ENCODE measurements around the gene RAB42. TPM values are rescaled to one million over a fixed set of nuclear protein-coding genes. Genes with fewer than 3 reads are reported as not detected.

The RAB42 gene
- total and polyA plus RNA-seq, 2 of the 8 experiments (the other 6 are each of a cell fraction or from before 2014, with no cell fraction given) = 12.5 to 16.6 TPM

DNA sequence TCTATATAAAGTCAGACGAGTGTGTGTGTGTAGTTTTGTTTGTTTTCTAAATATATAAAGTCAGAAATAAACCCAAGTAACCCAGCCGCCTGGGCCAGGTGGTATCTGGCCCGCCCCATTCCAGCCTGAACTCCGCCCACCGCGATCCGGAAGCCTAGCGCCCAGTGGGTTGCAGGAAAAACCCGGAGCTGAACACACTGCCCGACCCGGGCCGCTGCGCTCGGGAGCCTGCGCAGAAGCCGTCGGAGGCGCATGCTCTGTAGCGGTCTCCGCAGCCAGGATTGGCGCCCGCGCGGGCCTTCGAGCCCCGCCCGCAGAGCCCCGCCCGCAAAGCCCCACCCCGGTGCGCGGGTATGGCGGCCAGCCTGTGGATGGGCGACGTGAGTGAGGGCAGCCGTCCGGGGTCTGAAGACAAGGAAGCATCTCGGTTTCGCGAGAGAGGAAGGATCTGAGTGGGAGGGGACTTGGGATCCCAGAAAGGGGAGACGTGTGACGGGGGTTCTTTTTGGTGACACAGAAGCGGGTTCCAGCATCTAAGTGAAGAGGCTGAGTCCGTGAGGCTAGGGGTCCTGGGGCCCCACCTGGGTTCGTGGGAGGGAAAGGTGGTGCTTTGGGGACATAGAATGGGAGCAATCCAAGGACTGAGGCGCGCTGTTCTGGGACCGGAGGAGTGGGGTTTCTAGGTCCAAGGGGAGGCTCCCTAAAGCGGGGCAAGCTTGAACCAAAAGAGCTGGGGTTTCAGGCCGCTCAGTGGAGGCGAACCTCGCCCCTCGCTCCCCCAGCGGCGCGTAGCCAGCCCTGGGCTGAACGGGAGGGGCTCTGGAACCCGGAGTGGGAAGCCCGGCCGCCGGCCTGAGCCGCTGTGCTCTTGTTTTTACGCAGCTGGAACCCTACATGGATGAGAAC is 39.1 kb upstream of the RAB42 start, which contains the start of gene TRNAU1AP:
Gene TRNAU1AP (plus strand): TSS at position 328 of the 906 bp plus-strand sequence. CDS start 26 bp downstream, at position 354.
- no peak for FAIRE-seq
- H3K36me3 ChIP-seq (ENCODE audit: control insufficient read depth in 2 of 4, insufficient read depth in 4 of 4, low read length in 3 of 4) = peaks cover 3 to 14% (median 3%) of the 10 kb centered on the region in 4 experiments; a peak in 3 of 8 replicates
- no peak within 1 kb of the TSS for H2BK20ac ChIP-seq (ENCODE audit: low read length)
- ChIA-PET POLR2A (ENCODE audit: partially characterized antibody) (interaction anchor here (0.6 to 29.3 kb wide), 17 partner anchors 9 to 294 kb away, joined by 3 to 552 read pairs (median 4); partner anchors contain the start of genes RCC1 and RNU11), CTCF (ENCODE audit: partially characterized antibody) (interaction anchor here (1.1 to 3.6 kb wide), 8 partner anchors 11 to 52 kb away, joined by 3 to 15 read pairs (median 4); no protein-coding TSS in a partner anchor)
- H4K20me1 ChIP-seq (replicated peaks in 1 of 2; ENCODE audit: control insufficient read depth in 1 of 2, insufficient read depth in 2 of 2, low read length in 2 of 2) = no peaks in the 10 kb centered on the region
- H3K79me1 ChIP-seq (ENCODE audit: low read depth, low read length) = peaks cover 3% of the 10 kb centered on the region; the same call in 1 of the 2 replicates
- H3K27me3 ChIP-seq (replicated peaks in 1 of 4; ENCODE audit: control insufficient read depth in 3 of 4, extremely low read depth in 1 of 4, insufficient read depth in 3 of 4, low read length in 3 of 4) = no peaks in the 10 kb centered on the region
- H2AFZ ChIP-seq (ENCODE audit: low read length) = peak within 1 kb of the TSS; percentile 80
- H3K4me2 ChIP-seq (ENCODE audit: insufficient read depth in 1 of 2, low read depth in 2 of 2, low read length in 2 of 2) = peak within 1 kb of the TSS; percentile 67 to 76
- H2BK120ac ChIP-seq (replicated peaks; ENCODE audit: low read depth, low read length) = no peak within 1 kb of the TSS
- H2BK12ac ChIP-seq (ENCODE audit: low read depth, low read length) = 0 out of 2 replicates have a peak within 1 kb of the TSS, but pooled peaks have one; percentile 33
- peak within 1 kb of the TSS; percentile 49 for H3K27ac ChIP-seq (ENCODE audit: low read depth, low read length)
- 2% methylated on average over 44 of the region's 63 CpGs; no CpG with 5 or more reads in 1 of the 2 experiments for WGBS, 2 experiments (ENCODE audit: extremely low coverage in 1 of 2, insufficient coverage in 1 of 2, insufficient read length in 1 of 2, insufficient replicate concordance in 2 of 2, low coverage in 1 of 2, low lambda C conversion rate in 2 of 2, missing lambda C conversion rate in 1 of 2)
- peaks cover 4% of the 10 kb centered on the region for H3K23me2 ChIP-seq (ENCODE audit: low read depth, low read length)
- H3K18ac ChIP-seq (ENCODE audit: extremely low read depth, low read length) = peak within 1 kb of the TSS; percentile 94
- H2BK15ac ChIP-seq (ENCODE audit: low read length) = peak within 1 kb of the TSS; percentile 88; the same call in 1 of the 2 replicates
- H3K4me1 ChIP-seq (replicated peaks in 1 of 4; ENCODE audit: control insufficient read depth in 3 of 4, insufficient read depth in 4 of 4, low read length in 3 of 4) = no peaks in the 10 kb centered on the region
- peak; percentile 82 to 98 for DNase-seq (ENCODE audit: low read depth in 1 of 2, low spot score in 2 of 2)
- no peaks in the 10 kb centered on the region; a peak in 1 of 4 replicates for H3K79me2 ChIP-seq (ENCODE audit: control insufficient read depth in 1 of 2, insufficient read depth in 2 of 2, low read length in 2 of 2)
- H3K23ac ChIP-seq (ENCODE audit: insufficient read length) = no peak within 1 kb of the TSS
- H3K4me3 ChIP-seq (ENCODE audit: extremely low read depth in 1 of 4, insufficient read depth in 2 of 4, low read depth in 3 of 4, low read length in 4 of 4) = peak within 1 kb of the TSS; percentile 72 to 96 (median 90)
- no peak within 1 kb of the TSS for H2AK5ac ChIP-seq (ENCODE audit: low read depth, low read length)
- peak within 1 kb of the TSS; percentile 87 for H2BK5ac ChIP-seq (ENCODE audit: low read depth, low read length)
- no peaks in the 10 kb centered on the region for H3K9me3 ChIP-seq (ENCODE audit: insufficient read depth in 2 of 2, low read depth in 1 of 2, low read length in 1 of 2)
- H3K4ac ChIP-seq (replicated peaks; ENCODE audit: insufficient read length, low read depth, low read length) = no peak within 1 kb of the TSS
- peak within 1 kb of the TSS; percentile 94 for H4K8ac ChIP-seq (ENCODE audit: extremely low read depth, insufficient read depth, low read length)
- H4K91ac ChIP-seq (replicated peaks; ENCODE audit: insufficient read length, low read length) = no peak within 1 kb of the TSS
- H3K56ac ChIP-seq (replicated peaks; ENCODE audit: insufficient read length, low read depth, low read length) = peak within 1 kb of the TSS; percentile 91
- peak within 1 kb of the TSS; percentile 97 for H4K5ac ChIP-seq (ENCODE audit: insufficient read length, low read depth, low read length)
- H3K14ac ChIP-seq (ENCODE audit: insufficient read length) = no peak within 1 kb of the TSS
- H3K9ac ChIP-seq (replicated peaks in 1 of 4; ENCODE audit: extremely low read depth in 1 of 4, low read depth in 3 of 4, low read length in 3 of 4) = peak within 1 kb of the TSS in 3 of 4 experiments; percentile 69 to 79 (median 75); a peak in 6 of 7 replicates
- TF ChIP-seq TAF1 (IDR thresholded peaks at IDR 0.05; ENCODE audit: low read depth, low read length) (peak; percentile 76), BACH1 (IDR thresholded peaks at IDR 0.05; ENCODE audit: low read length) (no peak; the same call in 1 of the 2 replicates), SIN3A (conservative IDR thresholded peaks at IDR 0.05 in 1 of 2, IDR thresholded peaks at IDR 0.05 in 1 of 2; ENCODE audit: low read depth in 1 of 2, low read length in 2 of 2) (peak; percentile 39 to 86; a peak in 1 of 4 replicates), HDAC6 (IDR thresholded peaks at IDR 0.05; ENCODE audit: low read depth, low read length) (no peak), SIX5 (IDR thresholded peaks at IDR 0.05; ENCODE audit: low read depth, low read length) (no peak), SP4 (IDR thresholded peaks at IDR 0.05; ENCODE audit: low read length) (peak; percentile 93), TEAD4 (IDR thresholded peaks at IDR 0.05; ENCODE audit: low read depth, low read length) (no peak), BRCA1 (IDR thresholded peaks at IDR 0.05; ENCODE audit: low read depth, low read length) (no peak), CEBPB (IDR thresholded peaks at IDR 0.05; ENCODE audit: low read depth, low read length) (no peak), NRF1 (IDR thresholded peaks at IDR 0.05; ENCODE audit: low read depth, low read length) (peak; percentile 83)
- TF ChIP-seq, protein P1, sequence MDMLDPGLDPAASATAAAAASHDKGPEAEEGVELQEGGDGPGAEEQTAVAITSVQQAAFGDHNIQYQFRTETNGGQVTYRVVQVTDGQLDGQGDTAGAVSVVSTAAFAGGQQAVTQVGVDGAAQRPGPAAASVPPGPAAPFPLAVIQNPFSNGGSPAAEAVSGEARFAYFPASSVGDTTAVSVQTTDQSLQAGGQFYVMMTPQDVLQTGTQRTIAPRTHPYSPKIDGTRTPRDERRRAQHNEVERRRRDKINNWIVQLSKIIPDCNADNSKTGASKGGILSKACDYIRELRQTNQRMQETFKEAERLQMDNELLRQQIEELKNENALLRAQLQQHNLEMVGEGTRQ (IDR thresholded peaks at IDR 0.05; ENCODE audit: low read length) = no peak
